T-helper 2 cell treated with Interferon-gamma antibody and Interleukin-4, amounts not matched to agents 100 ng/mL and 5 ng/mL, for 36 hours (primary cell): ENCODE data around the gene TAF1D. TPM values are rescaled to one million over a fixed set of nuclear protein-coding genes. Genes with fewer than 3 reads are reported as not detected.

Source experiments
- intact Hi-C: fragments of 100-400 bp; cut with micrococcal nuclease; formaldehyde crosslinking; loops from one replicate; pipeline ENCODE4 v1.15.1; 2023
- total RNA-seq: library from RNA; stranded (reverse); gene quantifications from 2 replicates; pipeline ENCODE4 v1.2.3, GENCODE V29; 2022

The TAF1D gene
- total RNA-seq, 1 donor from 2014 or later = 204 TPM

- intact Hi-C loops = no loop called here
Observed at GRCh38 chr11:93751001-93751400, 9.7 kb upstream of the TAF1D start.

GRCh38 chr11:93747122-93747521, 5.8 kb upstream of the TAF1D start:
- intact Hi-C loops = loop anchor here (10.0 kb wide), 1 partner anchor 1338 kb away; the partner anchor contains the start of gene ENDOD1

GRCh38 chr11:93746101-93746500, 4.8 kb upstream of the TAF1D start:
- intact Hi-C loops = loop anchor here (10.0 kb wide), 1 partner anchor 1339 kb away; the partner anchor contains the start of gene ENDOD1

DNA sequence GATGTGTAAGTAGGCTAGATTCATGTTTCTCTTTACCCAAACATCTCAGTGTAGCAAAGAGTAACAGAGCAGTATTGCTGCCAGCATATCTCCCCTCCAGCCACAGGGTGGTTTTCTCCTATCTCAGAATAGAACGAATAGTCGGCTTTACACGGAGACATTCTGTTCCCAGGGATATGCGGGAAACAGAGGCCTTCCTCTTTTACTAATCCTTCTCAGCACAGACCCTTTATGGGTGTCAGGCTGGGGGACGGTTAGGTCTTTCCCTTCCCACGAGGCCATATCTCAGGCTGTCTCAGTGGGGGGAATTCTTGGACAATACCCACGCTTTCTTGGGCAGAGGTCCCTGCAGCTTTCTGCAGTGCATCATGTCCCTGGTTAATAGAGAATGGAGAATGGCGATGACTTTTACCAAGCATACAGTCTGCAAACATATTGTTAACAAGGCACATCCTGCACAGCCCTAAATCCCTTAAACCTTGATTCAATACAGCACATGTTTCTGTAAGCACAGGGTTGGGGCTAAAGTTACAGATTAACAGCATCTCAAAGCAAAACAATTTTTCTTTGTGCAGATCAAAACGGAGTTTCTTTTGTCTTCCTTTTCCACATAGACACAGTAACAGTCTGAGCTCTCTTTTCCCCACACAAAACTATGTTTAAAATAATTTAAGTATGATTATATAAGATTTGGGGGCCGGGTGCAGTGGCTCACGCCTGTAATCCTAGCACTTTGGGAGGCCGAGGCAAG, 3.9 kb upstream of the TAF1D start:
- intact Hi-C loops = loop anchor here (10.0 kb wide), 1 partner anchor 1340 kb away; the partner anchor contains the start of gene ENDOD1

- intact Hi-C loops = loop anchor here (5.0 to 10.0 kb wide), 3 partner anchors 798 to 1488 kb away; partner anchors contain the start of genes ENDOD1, FUT4 and SESN3
Observed at GRCh38 chr11:93744669-93745004, 3.3 kb upstream of the TAF1D start.

GRCh38 chr11:93743291-93743690, 2.0 kb upstream of the TAF1D start:
- intact Hi-C loops = loop anchor here (5.0 to 10.0 kb wide), 3 partner anchors 799 to 1489 kb away; partner anchors contain the start of genes ENDOD1, FUT4 and SESN3

- intact Hi-C loops = loop anchor here (1.0 to 10.0 kb wide), 9 partner anchors 42 to 1490 kb away; partner anchors contain the start of genes ANKRD49, CEP295, ENDOD1 and FUT4
Observed at GRCh38 chr11:93741882-93742226, 559 bp upstream of the TAF1D start.

DNA sequence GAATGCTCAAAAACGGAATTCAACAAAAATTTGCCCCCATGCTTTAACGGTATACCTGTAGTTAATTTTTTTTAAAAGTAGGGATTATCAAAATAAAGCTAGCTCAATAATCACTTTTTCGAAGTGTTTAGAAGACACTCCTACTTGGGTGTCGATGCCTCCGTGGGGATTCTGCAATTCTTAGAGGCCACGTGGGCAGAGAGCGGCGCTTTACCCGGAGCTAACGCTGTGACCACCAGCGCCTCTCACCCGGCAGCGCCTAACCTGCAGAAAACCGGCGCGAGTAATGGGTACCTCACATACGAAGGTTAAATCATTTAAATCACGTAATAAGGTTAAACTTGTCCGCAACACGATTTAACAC, 583 bp downstream of the TAF1D start:
- intact Hi-C loops = loop anchor here (1.0 to 10.0 kb wide), 9 partner anchors 44 to 1492 kb away; partner anchors contain the start of genes ANKRD49, CEP295, ENDOD1 and FUT4

DNA sequence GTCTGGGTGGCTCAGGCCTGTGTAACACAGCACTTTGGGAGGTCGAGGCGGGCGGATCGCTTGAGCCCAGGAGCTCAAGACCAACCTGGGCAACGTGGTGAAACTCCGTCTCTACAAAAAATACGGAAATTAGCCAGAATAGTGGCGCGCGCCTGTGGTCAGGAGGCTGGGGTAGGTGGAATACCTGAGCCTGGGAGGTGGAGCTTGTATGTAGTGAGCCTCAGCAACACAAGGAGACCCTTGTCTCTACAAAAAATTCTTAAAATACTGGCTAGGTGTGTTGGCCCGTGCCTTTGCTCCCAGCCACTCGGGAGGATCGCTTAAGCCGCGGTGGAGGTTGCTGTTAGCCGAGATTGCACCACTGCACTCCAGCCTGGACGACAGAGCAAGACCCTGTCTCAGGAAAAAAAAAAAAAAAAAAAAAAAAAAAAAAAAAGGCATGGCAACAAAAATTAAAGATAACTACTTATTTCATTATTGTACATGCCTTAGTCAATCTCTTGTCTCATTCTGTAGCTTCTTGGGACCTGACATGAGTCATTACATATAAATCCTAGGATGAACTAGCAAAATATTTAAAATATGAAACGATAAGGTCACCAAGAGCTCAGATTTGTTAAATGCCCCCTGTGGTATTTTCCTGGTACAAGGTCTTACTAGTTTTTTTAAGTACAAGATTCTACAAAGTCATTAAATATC, 1.1 kb downstream of the TAF1D start:
- intact Hi-C loops = loop anchor here (5.0 to 10.0 kb wide), 3 partner anchors 802 to 1492 kb away; partner anchors contain the start of genes ENDOD1, FUT4 and SESN3

GRCh38 chr11:93738647-93739081, 2.6 kb downstream of the TAF1D start:
- intact Hi-C loops = loop anchor here (5.0 kb wide), 1 partner anchor 41 kb away; no protein-coding TSS in a partner anchor

- intact Hi-C loops = loop anchor here (5.0 kb wide), 1 partner anchor 41 kb away; no protein-coding TSS in a partner anchor
Observed at GRCh38 chr11:93737904-93738612, 3.2 kb downstream of the TAF1D start.

DNA sequence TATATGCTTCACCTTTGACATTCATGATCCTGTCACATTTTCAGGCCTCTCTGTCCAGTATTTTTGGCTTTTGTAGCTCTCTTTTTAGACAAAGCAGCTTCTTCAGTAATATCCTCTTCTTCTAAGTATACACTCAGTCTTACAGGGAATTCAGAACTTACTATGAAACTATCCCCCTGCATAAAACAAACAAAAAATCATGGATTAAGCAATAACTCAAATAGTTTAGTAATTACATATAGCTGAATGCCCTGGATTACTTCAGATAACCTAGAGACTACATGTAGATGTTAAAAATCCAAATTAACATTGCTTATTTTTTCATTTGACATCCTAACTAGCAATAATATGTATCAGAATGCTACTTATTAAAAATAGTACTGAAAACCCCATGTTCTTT, 5.2 kb downstream of the TAF1D start:
- intact Hi-C loops = loop anchor here (5.0 kb wide), 1 partner anchor 39 kb away; no protein-coding TSS in a partner anchor

DNA sequence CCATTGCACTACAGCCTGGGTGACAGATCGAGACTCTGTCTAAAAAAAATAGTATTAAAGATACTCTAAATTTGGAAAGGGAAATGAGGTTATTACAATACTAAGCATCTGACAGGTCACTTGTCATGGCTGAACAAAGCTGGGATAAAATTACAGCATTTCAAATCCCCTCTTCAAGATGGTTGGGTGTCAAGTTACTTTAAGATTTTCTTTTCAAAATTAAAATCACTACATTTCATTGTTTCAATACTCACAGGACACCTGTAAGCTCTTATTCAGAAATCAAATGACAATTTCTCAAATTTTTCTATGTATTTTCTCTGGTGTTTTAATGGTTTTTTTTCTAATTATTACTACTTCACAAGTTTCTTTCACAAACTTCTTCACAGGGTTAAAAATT, 5.7 kb downstream of the TAF1D start:
- intact Hi-C loops = loop anchor here (5.0 kb wide), 1 partner anchor 38 kb away; no protein-coding TSS in a partner anchor

GRCh38 chr11:93734427-93735222, 6.7 kb downstream of the TAF1D start:
- intact Hi-C loops = loop anchor here (5.0 kb wide), 1 partner anchor 37 kb away; no protein-coding TSS in a partner anchor

DNA sequence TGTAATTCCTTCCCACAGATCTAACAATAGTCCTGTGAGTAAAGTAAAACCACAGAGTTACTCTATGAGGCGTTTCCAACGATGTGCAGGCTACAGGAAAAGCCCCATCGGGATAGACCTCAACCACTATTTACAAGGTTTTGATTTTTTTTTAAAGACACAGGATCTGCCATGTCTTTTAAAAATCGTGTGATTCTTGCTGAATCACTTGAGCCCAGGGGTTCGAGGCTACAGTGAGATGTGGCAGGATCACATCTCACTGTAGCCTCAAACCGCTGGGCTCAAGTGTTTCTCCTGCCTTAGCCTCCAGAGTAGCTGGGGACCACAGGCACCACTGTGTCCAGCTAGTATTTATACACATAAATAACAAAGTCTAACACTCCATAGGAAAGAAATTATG, 7.8 kb downstream of the TAF1D start:
- intact Hi-C loops = no loop called here

DNA sequence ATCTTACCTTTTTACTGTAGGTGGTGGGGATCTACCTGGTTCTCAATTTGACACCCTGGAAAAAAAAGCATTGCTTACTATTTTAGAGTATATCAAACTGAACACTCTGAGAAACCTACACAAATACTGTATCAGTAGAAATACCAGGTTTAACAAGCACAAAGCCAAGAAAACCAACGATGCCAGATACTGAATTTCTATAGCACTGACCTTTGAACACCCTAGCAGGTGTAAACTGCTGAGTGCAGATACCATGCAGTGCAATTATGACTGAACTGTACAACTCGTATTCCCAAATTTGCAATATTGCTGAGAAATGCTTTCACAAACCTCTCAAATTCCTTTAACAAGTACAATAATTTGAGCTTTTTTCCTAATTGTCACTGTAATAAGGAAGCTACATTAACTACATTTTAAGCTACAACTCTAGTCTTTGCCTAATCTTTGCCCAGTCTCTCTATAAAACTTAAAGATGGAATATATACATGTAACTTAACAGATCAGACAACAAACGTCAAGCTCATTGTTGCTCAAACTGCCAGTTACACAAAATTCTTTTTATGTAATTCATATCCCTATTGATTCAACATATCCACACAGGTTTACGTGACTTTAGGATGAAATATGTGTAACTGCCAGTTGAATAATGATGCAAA, 8.9 kb downstream of the TAF1D start:
- intact Hi-C loops = no loop called here

DNA sequence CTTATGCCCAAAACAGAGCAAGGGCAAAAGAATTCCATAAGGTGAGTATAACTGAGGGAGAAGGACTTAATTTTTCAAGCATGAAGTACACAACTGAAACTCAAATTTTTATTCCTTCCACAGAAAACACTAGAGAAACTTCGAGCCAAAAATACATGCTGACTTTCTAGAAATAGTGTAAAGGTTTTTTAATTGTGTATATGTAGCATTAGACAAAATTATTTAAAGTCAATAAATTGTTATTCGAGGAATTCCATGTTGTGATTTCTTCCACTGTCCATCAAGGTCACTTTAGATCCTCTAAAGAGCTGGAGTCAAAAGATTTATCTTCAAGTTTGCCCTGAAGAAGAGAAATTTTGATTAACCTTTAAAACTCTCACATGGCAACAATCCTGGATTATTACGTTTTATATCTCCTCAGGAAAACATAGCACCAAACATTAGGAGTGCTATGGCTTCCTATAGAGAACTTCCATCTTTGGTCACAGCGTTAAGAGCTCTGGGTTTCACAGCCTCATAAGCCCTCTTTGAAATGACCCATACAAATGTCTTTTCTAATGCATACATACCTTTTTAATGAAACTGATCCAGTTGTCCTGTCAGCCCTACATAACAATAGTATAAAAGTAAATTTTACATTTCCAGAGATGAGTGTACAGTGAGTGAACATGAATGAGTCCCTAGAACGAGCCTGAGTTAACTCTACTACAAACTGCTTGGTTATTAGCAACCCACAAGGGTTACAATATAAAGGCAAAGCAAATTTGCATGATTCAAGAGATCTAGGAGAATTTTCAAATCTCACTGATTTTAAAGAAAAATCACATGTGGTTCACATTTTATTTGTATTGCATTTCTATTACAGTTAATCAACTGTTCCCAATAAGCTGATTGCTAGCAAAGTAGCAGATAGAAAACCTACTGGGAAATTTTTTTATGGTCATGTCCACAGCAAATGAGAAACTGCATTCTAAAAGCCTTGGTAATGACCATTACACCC, 10.9 kb downstream of the TAF1D start:
- intact Hi-C loops = no loop called here

GRCh38 chr11:93729129-93729616, 12.1 kb downstream of the TAF1D start:
- intact Hi-C loops = no loop called here

DNA sequence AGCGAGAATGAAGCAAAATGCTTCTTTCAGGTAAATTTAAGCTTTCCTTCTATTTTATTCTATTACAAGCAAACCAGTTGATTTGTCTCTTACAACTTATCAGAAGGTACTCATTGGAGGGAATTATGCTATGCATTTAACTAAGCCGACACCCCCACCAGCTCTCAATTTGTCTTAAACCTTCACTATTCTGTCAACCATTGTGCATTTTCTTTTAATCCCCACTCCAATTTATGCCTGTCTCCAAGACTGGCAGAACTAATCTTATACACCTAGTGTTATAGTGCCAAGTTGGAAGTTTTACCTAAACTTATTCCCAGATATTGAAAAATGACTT, 12.5 kb downstream of the TAF1D start:
- intact Hi-C loops = no loop called here
